Frontal cortex (tissue), 4 donors: Measurements from ENCODE around the gene CCDC191. TPM values are rescaled to one million over a fixed set of nuclear protein-coding genes. Genes with fewer than 3 reads are reported as not detected.

Source experiments
- DNase-seq, 2 donors: peaks; one replicate each; pipeline ENCODE4 v3.0.0; 2012; ENCODE audit warnings: low spot score in 2 of 2
- FAIRE-seq: peaks from 2 replicates; lab custom pipeline; 2012; peaks lifted over from hg19 to GRCh38; lab: Jason Lieb, UNC
- total RNA-seq: library from RNA; depleted of rRNA; stranded (reverse); fragments of >200 nt; gene quantifications from one replicate; pipeline ENCODE4 v1.2.3, GENCODE V29; 2014
- donor health status: control.
- donor health status: control.
- donor health status: control.

CCDC191 gene
- total RNA-seq, 1 donor from 2014 or later = 4.1 TPM

DNA sequence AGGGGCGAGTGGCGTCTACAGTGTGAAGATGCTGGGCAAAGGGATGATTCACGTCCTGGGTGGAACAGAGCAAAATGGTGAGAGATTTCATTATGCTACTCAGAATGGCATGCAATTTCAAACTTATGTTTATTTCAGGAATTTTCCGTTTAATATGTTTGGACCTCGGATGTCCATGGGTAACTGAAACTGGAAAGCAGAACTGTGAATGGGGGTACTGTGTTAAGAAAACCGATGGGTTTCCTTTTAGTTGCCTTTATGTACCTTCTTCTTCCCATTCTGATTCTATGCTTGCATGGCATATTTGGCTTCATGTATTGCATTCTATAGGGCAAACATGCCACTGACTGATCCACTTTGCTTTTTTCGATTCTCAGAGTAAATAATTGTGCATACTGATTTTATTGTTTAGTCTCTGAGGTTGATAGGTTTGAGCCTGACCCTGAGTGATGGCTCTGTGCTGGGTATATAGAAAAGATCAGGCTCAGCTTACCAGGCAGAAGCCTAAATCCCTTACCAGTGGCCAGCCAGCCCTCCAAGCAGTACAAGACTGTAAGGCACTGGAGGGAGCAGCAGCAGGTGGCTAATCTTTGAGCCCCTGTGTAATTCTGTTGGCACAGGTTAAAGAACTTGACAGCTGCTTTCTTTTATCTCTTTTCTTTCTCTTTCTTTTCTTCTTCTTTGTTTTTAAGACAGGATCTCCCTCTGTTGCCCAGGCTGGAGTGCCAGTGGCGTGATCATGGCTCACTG is 4.8 kb upstream of the CCDC191 start:
- DNase-seq = no peak
- FAIRE-seq = no peak

- FAIRE-seq (no peak), DNase-seq (no peak)
Observed at GRCh38 chr3:114058646-114059045, 2.3 kb upstream of the CCDC191 start.

DNA sequence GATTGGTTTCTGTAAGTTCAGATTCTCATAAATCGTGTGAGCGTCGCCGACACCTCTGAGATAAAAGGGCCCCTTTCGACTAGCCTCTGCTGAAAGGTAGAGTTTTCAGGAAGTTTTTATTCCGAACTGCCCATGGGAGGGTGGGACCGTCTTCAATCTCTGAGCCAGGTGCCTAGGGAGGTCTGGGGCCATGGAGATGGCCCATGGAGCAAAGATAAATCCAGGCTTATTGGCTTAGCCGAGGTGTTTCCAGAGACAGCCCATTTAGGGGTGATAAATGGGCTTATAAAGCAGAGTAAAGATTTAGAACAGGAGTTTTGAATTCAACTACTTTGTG is 653 bp upstream of the CCDC191 start:
- FAIRE-seq (no peak), DNase-seq (no peak)

DNA sequence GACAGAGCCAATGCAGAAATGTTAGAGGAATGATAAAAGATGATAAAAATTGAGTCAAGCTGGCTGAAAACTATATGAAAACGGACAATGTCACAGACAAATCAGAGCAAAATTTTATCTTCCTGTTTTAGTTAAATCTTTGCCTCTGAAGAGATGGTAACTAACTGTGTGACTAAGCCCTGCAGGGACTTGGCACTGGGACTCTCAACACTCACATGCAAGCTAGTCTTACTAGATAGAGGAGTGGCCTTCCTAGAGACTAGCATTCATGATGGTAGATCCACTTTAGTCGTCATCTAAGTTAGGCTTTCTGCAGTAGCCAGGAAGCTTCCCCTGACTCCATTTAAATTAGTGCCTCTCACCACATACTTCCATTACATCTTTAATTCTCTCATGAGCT is 4.1 kb downstream of the CCDC191 start:
- DNase-seq (no peak), FAIRE-seq (no peak)

GRCh38 chr3:114043205-114043604 is 13.1 kb downstream of the CCDC191 start:
- FAIRE-seq = no peak

DNA sequence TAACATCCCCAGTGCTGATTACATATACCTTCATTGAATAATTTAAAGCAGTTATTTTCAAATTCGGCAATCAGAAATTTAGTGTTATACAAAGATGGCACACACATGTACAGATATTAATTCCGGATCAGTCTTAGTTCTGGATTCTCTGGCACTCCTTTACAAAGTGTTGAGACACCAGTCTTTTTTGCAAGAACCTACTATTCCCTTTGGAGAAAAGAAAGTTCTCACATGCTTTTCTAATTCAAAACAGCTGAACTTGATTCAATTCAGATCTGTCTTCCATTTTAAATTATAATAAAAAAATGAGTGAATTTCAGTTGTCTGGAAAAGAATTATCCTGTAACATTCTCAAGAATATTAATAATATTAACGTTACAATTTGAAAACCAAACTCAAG is 20.4 kb downstream of the CCDC191 start:
- no peak for DNase-seq
- FAIRE-seq = no peak

More at GRCh38 chr3:114043205-114043604, 13.1 kb downstream of the CCDC191 start:
- no peak for DNase-seq

DNA sequence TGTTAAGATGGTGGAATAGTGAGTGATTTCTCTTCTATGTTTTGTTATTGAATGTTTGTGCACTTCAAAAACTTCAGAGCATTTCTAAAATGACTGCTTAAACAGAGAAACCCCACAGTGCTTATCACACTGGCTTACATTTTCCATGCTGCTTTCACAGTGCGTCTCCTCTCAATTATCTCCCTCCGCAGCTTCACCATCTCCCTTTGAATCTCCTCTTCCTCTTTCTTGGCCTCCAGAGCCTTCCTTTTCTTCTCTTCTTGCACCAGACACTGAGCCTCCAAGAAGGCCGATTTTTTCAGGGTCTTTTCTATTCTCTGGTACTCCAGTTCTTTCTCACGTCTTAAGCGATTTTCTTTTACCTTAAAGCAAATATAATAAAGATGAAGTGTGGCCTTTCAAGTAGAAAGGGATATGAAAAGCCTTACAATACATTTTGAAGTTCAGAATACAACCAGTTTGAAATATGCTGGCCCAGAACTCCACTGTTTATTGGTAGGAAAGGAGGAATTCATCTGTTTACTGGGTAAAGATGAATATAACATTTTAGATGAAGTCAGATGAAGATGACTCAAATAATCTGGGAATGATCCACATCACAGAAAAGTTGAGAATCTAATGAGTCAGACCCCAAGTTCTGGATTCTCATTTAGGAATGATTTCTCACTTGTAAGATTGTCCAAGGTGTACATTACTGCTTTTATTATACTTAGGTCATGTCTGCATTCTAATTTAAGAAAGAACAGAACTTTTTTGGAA is 21.4 kb downstream of the CCDC191 start:
- DNase-seq (no peak), FAIRE-seq (no peak)

- FAIRE-seq (no peak), DNase-seq (no peak)
Observed at GRCh38 chr3:114034211-114034610, 22.1 kb downstream of the CCDC191 start.

- no peak for DNase-seq
- FAIRE-seq = no peak
Observed at GRCh38 chr3:114033721-114034120, 22.6 kb downstream of the CCDC191 start.

DNA sequence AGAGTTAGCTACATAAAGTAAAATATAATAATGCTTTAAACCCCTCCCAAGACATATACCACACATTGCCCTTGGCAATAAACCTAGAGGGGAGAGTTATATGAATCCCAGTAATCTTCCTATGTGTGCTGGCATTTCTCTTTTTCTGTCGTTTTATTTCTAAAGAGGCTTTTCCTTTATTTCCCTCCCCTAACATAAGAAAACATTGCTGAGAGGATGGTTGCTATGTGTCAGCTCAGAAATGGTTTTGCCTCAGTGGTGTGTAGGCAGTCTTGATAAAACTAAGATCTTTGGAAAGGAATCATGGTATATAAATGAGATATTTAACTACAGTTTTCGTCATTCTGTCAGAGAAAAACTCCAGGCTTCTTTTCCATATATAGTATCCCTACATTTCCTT is 30.0 kb downstream of the CCDC191 start:
- no peak for DNase-seq
- no peak for FAIRE-seq

DNA sequence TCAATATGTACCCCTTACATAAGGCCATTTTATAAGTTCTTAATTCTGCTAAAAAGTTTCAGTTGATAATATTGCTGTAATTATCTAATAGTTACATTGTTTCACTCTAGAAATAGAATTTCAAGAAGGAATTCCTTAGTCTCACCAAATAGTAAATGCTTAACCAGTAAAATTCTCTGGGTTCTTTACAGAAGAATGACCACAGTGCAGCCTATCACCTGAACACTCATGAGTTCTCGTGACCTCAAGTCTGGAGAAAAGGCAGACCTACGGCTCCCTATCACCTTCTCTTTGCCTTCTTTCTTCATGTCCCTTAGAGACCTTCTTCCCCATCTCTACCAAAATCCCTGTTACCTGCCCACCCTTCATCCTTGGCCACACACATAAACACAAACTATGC is 30.9 kb downstream of the CCDC191 start:
- DNase-seq (no peak), FAIRE-seq (no peak)

GRCh38 chr3:114022145-114022802 is 34.1 kb downstream of the CCDC191 start:
- no peak for DNase-seq
- FAIRE-seq = no peak

DNA sequence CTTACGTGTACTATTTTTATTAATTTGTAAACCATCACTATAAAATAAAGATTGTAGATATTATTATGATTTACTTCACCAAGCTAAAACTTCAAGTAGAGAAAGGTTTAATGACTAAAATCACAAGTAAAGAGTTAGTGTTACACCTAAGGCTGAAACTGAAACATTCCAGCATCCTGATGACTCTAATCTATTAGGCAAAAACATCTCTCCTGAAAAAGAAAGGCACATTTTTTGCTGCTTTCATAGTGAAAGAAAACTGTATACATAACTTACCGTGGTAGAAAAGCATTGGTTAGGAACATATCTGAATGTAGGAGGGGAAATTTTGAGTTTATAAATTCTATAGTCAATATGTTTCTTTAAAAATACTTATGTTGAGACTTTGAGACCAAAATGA is 35.4 kb downstream of the CCDC191 start:
- FAIRE-seq = no peak
- DNase-seq = no peak

DNA sequence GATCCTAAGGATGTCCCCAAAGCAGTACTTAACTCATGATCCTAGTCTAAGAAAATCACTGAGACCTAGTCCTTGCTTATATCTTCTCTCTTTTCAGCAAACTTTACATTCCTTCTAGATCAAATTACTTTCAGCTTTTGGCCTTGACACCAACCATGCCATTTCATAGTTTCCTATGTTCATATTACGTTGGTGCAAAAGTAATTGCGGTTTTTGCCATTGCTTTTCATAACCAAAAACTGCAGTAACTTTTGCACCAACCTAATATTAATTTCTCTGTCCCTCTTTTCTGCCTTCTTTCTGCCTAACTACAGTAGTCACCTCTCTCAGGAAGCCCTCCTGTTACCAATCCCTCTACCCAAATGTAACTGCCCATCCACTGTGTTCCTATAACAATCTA is 36.8 kb downstream of the CCDC191 start:
- no peak for FAIRE-seq

GRCh38 chr3:114014211-114014610 is 42.1 kb downstream of the CCDC191 start:
- FAIRE-seq (no peak), DNase-seq (no peak)

More for the DNA sequence above, 36.8 kb downstream of the CCDC191 start:
- no peak for DNase-seq

- DNase-seq = no peak
- no peak for FAIRE-seq
Observed at GRCh38 chr3:114011059-114011797, 45.1 kb downstream of the CCDC191 start.

- no peak for FAIRE-seq
- no peak for DNase-seq
Observed at GRCh38 chr3:114005481-114005880, 50.8 kb downstream of the CCDC191 start.

DNA sequence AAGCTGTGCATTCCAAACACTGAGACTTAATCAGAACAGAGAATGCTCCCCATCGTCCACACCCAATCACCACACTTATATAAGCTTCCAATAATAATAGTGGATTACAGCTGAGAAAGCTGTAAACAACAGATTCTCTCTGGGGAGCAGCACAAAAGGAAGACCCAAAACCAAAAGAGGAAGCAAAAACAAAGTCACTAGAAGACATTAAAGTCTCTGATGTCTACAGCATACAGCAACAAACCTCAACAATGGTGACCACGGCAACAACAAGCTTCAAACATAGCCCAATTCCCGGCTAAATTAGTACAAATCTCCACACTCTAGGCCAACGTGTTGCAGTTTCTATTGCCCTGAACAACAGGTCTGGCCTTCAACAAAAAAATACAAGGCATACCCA is 70.8 kb downstream of the CCDC191 start:
- FAIRE-seq = no peak
- no peak for DNase-seq

DNA sequence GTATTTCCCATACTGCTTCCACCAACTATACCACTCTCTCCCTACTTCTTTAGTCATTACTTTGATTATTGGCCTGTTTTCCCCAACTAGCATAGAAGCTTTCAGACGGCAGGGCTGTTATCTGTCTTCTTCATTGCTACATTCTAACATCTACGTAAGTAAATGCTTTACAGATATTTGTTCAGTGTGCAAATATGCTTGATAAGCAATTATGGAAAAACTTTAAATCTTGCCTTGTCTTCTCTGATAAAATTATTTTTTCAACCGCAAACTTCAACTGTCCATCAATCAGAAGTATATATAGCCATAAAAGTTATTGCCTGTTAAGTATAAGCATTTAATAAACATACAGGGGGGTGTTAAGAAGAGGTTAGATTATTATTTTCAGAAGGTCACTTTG is 72.8 kb downstream of the CCDC191 start:
- DNase-seq (no peak), FAIRE-seq (no peak)

DNA sequence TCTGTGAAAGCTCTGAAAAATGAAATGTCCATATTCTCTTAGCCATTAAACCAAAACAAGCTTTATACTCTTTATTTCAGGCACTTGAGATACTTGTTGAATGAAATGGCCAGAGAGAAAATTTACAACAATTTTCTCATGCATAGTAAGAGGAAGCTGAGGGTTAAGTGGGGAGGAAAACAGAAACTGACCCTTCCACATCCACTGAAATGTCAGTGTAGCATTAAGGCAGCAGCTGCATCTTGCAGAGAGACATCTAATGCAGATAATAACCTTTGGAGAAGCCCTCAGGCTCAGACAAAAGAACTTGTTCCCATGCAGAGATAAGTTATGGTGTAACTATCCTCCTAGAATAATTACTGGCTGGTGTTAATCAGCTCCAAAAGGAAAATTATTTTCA is 74.5 kb downstream of the CCDC191 start:
- DNase-seq (no peak), FAIRE-seq (no peak)
